ENCODE measurements around the gene ZNF792.
"Not testable (repeated sequence)": the region's sequence is repeated elsewhere in the genome, so short reads cannot be mapped to it uniquely, and the experiment has no call there.

DNA sequence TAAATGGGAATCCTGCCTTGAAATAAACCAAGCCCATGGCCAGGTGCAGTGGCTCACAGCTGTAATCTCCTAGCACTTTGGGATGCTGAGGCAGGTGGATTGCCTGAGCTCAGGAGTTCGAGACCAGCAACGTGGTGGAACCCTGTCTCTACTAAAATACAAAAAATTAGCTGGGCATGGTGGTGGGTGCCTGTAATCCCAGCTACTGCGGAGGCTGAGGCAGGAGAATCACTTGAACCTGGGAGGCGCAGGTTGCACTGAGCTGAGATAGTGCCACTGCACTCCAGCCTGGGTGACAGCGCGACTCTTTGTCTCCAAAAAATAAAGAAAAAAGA is 41.9 kb upstream of the ZNF792 start:
- TF ChIP-seq, protein P1, sequence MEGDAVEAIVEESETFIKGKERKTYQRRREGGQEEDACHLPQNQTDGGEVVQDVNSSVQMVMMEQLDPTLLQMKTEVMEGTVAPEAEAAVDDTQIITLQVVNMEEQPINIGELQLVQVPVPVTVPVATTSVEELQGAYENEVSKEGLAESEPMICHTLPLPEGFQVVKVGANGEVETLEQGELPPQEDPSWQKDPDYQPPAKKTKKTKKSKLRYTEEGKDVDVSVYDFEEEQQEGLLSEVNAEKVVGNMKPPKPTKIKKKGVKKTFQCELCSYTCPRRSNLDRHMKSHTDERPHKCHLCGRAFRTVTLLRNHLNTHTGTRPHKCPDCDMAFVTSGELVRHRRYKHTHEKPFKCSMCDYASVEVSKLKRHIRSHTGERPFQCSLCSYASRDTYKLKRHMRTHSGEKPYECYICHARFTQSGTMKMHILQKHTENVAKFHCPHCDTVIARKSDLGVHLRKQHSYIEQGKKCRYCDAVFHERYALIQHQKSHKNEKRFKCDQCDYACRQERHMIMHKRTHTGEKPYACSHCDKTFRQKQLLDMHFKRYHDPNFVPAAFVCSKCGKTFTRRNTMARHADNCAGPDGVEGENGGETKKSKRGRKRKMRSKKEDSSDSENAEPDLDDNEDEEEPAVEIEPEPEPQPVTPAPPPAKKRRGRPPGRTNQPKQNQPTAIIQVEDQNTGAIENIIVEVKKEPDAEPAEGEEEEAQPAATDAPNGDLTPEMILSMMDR (IDR thresholded peaks at IDR 0.05): not testable (repeated sequence)
- TF ChIP-seq POLR2A (IDR thresholded peaks at IDR 0.05; ENCODE audit: low read depth); POLR2AphosphoS5 (IDR thresholded peaks at IDR 0.05); EP300 (IDR thresholded peaks at IDR 0.05): not testable (repeated sequence)
